Measurements from ENCODE around the gene ATP13A3.

- TF ChIP-seq EZH2 (IDR thresholded peaks at IDR 0.05; ENCODE audit: borderline replicate concordance, control insufficient read depth, low read depth, low read length): no peak
- no peak for TF ChIP-seq CTCF (IDR thresholded peaks at IDR 0.05 in 2 of 3, conservative IDR thresholded peaks at IDR 0.05 in 1 of 3; ENCODE audit: control insufficient read depth in 2 of 3, extremely low read depth in 1 of 3, insufficient read depth in 1 of 3, low read depth in 3 of 3, low read length in 3 of 3)
- TF ChIP-seq TAF1 (IDR thresholded peaks at IDR 0.05; ENCODE audit: borderline replicate concordance, low read depth, low read length): no peak
- TF ChIP-seq TCF7 (IDR thresholded peaks at IDR 0.05; ENCODE audit: borderline replicate concordance): no peak
- no peak for TF ChIP-seq FOXM1 (IDR thresholded peaks at IDR 0.05; ENCODE audit: low read depth, low read length)
Observed at GRCh38 chr3:194387926-194388418, 98.8 kb downstream of the ATP13A3 start.
